GM15510 (cell line): ENCODE measurements around the gene CHMP6.

ENCODE experiments used
- POLR2A ChIP-seq: IDR thresholded peaks from 3 replicates; pipeline ENCODE4 v1.6.1; 2011; ENCODE audit warnings: borderline replicate concordance; ENCODE audit not compliant: insufficient read length; ENCODE audit errors: extremely low read depth

CHMP6 gene

GRCh38 chr17:80978499-80979497 is 12.8 kb upstream of the CHMP6 start:
- TF ChIP-seq POLR2A = no peak

DNA sequence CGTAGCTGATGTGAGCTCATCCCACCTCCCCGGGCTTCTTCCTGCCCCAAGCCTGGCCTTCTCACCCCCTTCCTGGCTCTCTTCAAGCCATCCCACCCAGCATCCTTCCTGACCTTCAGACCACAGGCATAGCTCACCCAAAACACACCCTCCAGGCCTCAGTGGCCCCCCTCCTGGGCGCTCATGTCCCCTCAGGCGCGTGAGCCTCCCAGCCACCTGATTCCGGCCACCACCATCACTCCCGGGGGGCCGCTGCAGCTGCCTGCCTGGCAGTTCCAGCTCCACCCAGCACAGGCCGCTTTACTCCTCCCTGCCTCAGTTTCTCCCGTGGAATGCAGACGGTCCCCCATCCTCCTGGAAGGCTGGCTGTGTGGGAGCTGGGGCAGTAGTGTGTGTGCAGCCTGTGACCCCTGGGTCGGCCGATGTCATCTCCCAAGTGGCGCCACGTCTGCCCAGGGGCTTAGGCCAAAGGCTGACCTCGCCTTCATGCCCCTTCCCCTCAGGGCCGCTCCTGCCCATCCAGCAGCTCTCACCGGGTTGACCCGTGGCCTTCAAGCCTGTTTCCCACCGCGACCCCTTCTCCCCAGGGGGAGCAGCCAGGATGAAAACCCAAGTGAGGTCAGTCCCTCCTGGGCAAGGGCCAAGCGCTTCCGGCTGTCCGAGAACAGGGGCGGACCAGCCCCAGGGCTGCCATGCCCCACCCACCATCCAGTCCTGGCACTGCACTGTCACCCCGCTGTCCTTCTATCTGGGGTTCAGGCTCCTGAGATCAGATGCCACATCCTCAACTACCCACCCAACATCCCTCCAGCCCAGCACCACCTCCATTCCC is 11.9 kb upstream of the CHMP6 start:
- TF ChIP-seq POLR2A = no peak

DNA sequence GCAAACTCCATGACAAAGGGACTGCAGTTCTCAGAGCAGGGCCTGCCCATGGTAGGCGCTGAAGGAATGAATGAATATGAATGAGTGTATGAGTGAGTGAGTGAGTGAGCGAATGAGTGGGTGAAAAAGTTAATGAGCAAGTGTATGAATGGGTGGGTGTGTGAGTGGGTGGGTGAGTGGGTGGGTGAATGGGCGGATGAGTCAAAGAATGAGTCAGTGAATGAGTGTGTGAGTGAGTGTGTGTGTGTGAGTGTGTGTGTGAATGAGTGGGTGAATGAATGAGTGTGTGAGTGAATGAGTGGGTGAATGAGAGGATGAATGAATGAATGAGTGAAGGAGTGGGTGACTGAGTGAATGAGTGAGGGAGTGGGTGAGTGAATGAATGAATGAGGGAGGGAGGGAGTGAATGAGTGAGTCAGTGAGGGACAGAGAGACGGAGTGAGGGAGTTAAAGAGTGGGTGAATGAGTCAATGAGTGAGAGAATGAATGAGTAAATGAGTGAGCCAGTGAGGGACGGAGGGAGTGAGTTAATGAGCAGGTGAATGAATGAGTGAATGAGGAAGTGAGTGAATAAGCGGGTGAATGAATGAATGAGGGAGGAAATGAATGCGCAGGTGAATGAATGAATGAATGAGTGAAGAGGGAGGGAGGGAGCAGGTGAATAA is 11.1 kb upstream of the CHMP6 start:
- no peak for TF ChIP-seq POLR2A

GRCh38 chr17:80981062-80981902 is 10.4 kb upstream of the CHMP6 start:
- no peak for TF ChIP-seq POLR2A

GRCh38 chr17:80981929-80982425 is 9.7 kb upstream of the CHMP6 start:
- TF ChIP-seq POLR2A = no peak

- no peak for TF ChIP-seq POLR2A
Measured at GRCh38 chr17:80982426-80982974, 9.1 kb upstream of the CHMP6 start.

- no peak for TF ChIP-seq POLR2A
Measured at GRCh38 chr17:80983545-80983944, 8.1 kb upstream of the CHMP6 start.

- no peak for TF ChIP-seq POLR2A
Measured at GRCh38 chr17:80984749-80985148, 6.9 kb upstream of the CHMP6 start.

DNA sequence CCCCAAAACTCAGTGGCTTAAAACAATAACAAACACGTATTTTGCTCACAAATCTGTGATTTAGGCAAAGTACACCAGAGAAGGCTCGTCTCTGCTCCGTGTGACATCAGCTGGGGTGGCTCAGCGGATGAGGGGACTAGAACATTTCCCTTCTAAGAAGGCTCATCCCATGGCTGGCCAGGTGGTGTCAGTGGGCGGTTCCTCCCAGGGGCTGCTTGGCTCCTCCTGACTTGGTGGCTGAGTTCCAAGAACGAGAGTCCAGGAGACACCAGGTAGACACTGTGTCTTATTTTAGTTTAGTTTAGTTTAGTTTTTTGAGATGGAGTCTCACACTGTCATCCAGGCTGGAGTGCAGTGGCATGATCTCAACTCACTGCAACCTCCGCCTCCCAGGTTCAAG is 5.6 kb upstream of the CHMP6 start:
- no peak for TF ChIP-seq POLR2A

DNA sequence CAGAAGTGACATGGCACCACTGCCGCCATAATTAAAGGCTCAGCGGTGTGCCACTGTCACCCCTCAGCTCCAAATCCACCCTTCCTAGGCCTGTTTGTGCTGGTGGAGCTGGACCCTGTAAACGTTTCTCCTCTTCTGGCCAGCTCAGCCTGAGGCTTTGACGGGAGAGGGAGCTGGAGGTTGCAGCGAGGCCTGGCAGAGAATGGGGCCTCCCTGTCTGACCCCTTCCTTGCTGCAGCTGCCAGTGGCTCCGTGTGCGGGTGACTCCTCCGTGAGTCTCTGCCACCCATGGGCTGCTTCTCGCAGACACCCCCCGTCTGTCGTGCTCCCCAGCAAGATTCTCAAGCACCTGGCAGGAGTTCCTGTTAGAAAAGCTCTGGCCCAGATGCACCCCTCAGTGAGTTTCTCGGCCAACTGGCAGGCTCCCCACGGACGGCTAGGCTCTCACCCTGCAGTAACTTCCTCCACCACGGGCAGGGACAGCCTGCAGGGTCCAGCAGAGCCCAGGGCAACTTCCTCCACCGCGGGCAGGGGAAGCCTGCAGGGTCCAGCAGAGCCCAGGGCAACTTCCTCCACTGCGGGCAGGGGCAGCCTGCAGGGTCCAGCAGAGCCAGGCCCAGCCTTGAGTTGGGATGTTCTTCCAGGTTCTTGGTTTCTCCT is 4.7 kb upstream of the CHMP6 start:
- TF ChIP-seq POLR2A = no peak

DNA sequence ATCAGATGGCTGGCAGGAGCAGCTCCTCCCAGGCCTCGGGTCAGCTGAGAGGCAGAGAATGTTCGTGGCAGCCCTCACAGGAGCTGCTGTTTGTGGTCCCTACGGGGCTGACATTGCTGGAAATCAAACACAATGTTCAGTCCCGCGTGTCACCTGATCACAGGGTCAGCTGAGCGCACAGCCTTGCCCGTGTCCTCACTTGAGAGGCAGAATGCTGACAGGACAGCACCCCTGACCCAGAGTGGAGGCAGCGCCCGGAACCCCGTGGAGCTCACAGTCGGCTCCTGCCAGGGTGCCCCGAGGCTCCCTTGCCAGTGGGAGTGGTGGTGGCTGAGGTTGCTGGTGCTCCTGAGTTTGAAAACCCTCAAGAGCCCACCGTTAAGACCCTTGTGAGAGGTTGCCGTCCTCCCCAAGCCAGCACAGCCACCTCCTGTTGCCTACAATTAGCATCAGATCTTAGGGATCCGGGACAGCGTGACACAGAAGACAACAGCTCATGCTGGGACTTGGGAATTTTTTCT is 3.6 kb upstream of the CHMP6 start:
- TF ChIP-seq POLR2A = no peak

DNA sequence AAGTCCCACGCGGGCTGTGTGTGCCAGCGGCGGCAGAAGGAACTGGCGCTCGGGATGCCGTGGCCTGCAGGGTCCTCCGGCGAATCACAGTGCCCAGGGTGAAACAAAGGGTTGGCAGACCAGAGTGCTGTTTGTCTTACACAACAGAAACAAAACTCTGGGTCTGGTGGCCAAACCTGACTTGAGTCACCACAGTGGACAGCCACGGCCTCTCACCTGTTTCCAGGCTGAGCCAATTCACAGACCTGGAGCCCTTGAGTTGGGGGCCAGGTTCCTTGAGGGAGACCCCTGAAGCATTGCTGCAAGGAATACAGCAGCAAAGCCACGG is 2.1 kb upstream of the CHMP6 start:
- TF ChIP-seq POLR2A = no peak
